HCT116 (cell line): ENCODE measurements around the gene TAS2R46. TPM values are rescaled to one million over a fixed set of nuclear protein-coding genes. Genes with fewer than 3 reads are reported as not detected.

ENCODE experiments used
- ATAC-seq: fragments of 200-7000 bp; cut with Tn5 transposase; 2 replicates; pipeline ENCODE4 v1.9.1; 2020; ENCODE audit warnings: mild to moderate bottlenecking, moderate library complexity
- BruUV-seq: library from RNA; stranded (reverse); fragments of 400-500 nt; replicated peaks from 2 replicates; lab custom pipeline; 2021; lab: Mats Ljungman, UMichigan
- CTCF ChIA-PET: fragments of 300-600 bp; sonication (Branson Sonifier 250); formaldehyde crosslinking; loops from one replicate; lab custom pipeline; 2021; ENCODE audit warnings: antibody characterized with exemption; lab: Charles Lee
- POLR2A ChIA-PET: fragments of 300-600, 350-600 bp; sonication (Branson Sonifier 250); formaldehyde crosslinking; loops from one replicate; lab custom pipeline; 2021; ENCODE audit warnings: antibody characterized with exemption; lab: Charles Lee
- RAD21 ChIA-PET, 2 experiments: fragments of 300-600 bp; sonication (Branson Sonifier 250); formaldehyde crosslinking; loops; one replicate each; lab custom pipeline; 2023; ENCODE audit warnings: low total read pairs in 2 of 2; ENCODE audit not compliant: uncharacterized antibody in 2 of 2, unreplicated experiment in 2 of 2, low non-redundant PET in 1 of 2; lab: Charles Lee
- DNase-seq: peaks from one replicate; pipeline ENCODE4 v3.0.0-alpha.2; 2010; ENCODE audit warnings: low read depth, low spot score
- H2AFZ ChIP-seq: fragments of 200-600 bp; shearing (Covaris generic), sonication (generic); 2 replicates; pipeline ENCODE4 v1.6.1; 2017; ENCODE audit warnings: low read depth, mixed run types, mixed read lengths, antibody characterized with exemption, low read length; ENCODE audit not compliant: poor library complexity, severe bottlenecking
- H3K27ac ChIP-seq: 2 replicates; pipeline ENCODE4 v1.5.1; 2012; ENCODE audit warnings: low read depth, low read length
- H3K27me3 ChIP-seq: fragments of 200-600 bp; sonication (generic); 2 replicates; pipeline ENCODE4 v1.6.1; 2016; ENCODE audit warnings: mixed run types, low read length, mixed read lengths; ENCODE audit not compliant: insufficient read depth
- H3K36me3 ChIP-seq, 2 experiments: fragments of 200-500 bp in 1 of 2; fragments of 200-600 bp in 1 of 2; sonication (Bioruptor generic) in 1 of 2; sonication (generic) in 1 of 2; 2 replicates each; pipeline versions ENCODE4 v1.5.1 to v1.6.1; 2014 to 2016; ENCODE audit warnings: low read length in 2 of 2, inconsistent platforms in 1 of 2, mixed read lengths in 1 of 2, mixed run types in 1 of 2; ENCODE audit not compliant: insufficient read depth in 2 of 2, control insufficient read depth in 1 of 2
- H3K4me1 ChIP-seq, 2 experiments: fragments of 200-600 bp in 1 of 2; sonication (generic) in 1 of 2; 2 replicates each; pipeline versions ENCODE4 v1.5.1 to v1.6.1; 2012 to 2017; ENCODE audit warnings: low read length in 2 of 2, inconsistent platforms in 1 of 2, mild to moderate bottlenecking in 1 of 2, mixed read lengths in 1 of 2, mixed run types in 1 of 2, moderate library complexity in 1 of 2; ENCODE audit not compliant: insufficient read depth in 2 of 2, control insufficient read depth in 1 of 2
- H3K4me2 ChIP-seq: fragments of 200-600 bp; sonication (generic); 2 replicates; pipeline ENCODE4 v1.6.1; 2017; ENCODE audit warnings: mixed run types, low read length, mixed read lengths
- H3K4me3 ChIP-seq, 2 experiments: fragments of 200-600 bp in 1 of 2; sonication (generic) in 1 of 2; replicated peaks in 1 of 2; 2 replicates each; pipeline ENCODE4 v1.5.1; 2011 to 2016; ENCODE audit warnings: low read length in 2 of 2, control low read depth in 1 of 2, low read depth in 1 of 2, mild to moderate bottlenecking in 1 of 2, mixed read lengths in 1 of 2, mixed run types in 1 of 2
- H3K79me2 ChIP-seq: fragments of 200-600 bp; sonication (generic); 2 replicates; pipeline ENCODE4 v1.6.1; 2017; ENCODE audit warnings: mild to moderate bottlenecking, mixed run types, low read length, moderate library complexity, mixed read lengths; ENCODE audit not compliant: insufficient read depth
- H3K9ac ChIP-seq: fragments of 200-600 bp; sonication (generic); 2 replicates; pipeline ENCODE4 v1.6.1; 2016; ENCODE audit warnings: low read length, mixed read lengths
- H3K9me2 ChIP-seq: fragments of 200-600 bp; sonication (generic), shearing (Covaris generic); 2 replicates; pipeline ENCODE4 v1.6.1; 2017; ENCODE audit warnings: mixed run types, mild to moderate bottlenecking, moderate library complexity; ENCODE audit not compliant: insufficient read depth
- H3K9me3 ChIP-seq, 2 experiments: fragments of 200-500 bp in 1 of 2; fragments of 200-600 bp in 1 of 2; sonication (Bioruptor generic) in 1 of 2; sonication (generic) in 1 of 2; 2 replicates each; pipeline ENCODE4 v1.6.1; 2014 to 2017; ENCODE audit warnings: low read length in 2 of 2, mixed read lengths in 2 of 2, inconsistent platforms in 1 of 2, low read depth in 1 of 2, mild to moderate bottlenecking in 1 of 2, mixed run types in 1 of 2, moderate library complexity in 1 of 2; ENCODE audit not compliant: control insufficient read depth in 1 of 2, insufficient read depth in 1 of 2
- H4K20me1 ChIP-seq: fragments of 200-600 bp; sonication (generic), shearing (Covaris generic); 2 replicates; pipeline ENCODE4 v1.6.1; 2017; ENCODE audit warnings: mixed run types, mild to moderate bottlenecking, moderate library complexity; ENCODE audit not compliant: insufficient read depth
- ELF1 ChIP-seq: IDR thresholded peaks from 2 replicates; pipeline ENCODE4 v1.6.1; 2012; ENCODE audit warnings: low read depth, borderline replicate concordance
- JUND ChIP-seq: IDR thresholded peaks from 2 replicates; pipeline ENCODE4 v1.6.1; 2012
- POLR2A ChIP-seq: IDR thresholded peaks from 2 replicates; pipeline ENCODE4 v1.7.0; 2011; ENCODE audit warnings: borderline replicate concordance; ENCODE audit not compliant: insufficient read depth, insufficient read length; ENCODE audit errors: extremely low read depth
- RAD21 ChIP-seq: IDR thresholded peaks from 2 replicates; pipeline ENCODE4 v1.6.1; 2012; ENCODE audit warnings: low read depth, mild to moderate bottlenecking
- TCF7L2 ChIP-seq: IDR thresholded peaks from 2 replicates; pipeline ENCODE4 v1.7.0; 2011; ENCODE audit warnings: borderline replicate concordance, inconsistent platforms; ENCODE audit not compliant: insufficient read depth, insufficient read length; ENCODE audit errors: extremely low read depth
- intact Hi-C: fragments of 100-400 bp; cut with micrococcal nuclease; formaldehyde crosslinking; loops from 2 replicates; pipeline ENCODE4 v1.10.0; 2022
- total RNA-seq: library from RNA; stranded (reverse); gene quantifications from one replicate; pipeline ENCODE4 v1.2.1, GENCODE V29; 2021; ENCODE audit not compliant: unreplicated experiment
- TF ChIP-seq, protein P1 (sequence below): IDR thresholded peaks from 2 replicates; pipeline ENCODE4 v1.6.1; 2011; ENCODE audit warnings: mild to moderate bottlenecking, low read length, moderate library complexity; ENCODE audit not compliant: insufficient replicate concordance; ENCODE audit errors: extremely low read depth
- TF ChIP-seq, protein P2 (sequence below), 3 experiments: fragments of 200-600 bp in 1 of 3; sonication (generic) in 1 of 3; IDR thresholded peaks in 2 of 3; conservative IDR thresholded peaks in 1 of 3; 2 replicates each; pipeline ENCODE4 v1.5.1; 2012 to 2017; ENCODE audit warnings: low read depth in 2 of 3, low read length in 2 of 3, antibody characterized with exemption in 1 of 3, borderline replicate concordance in 1 of 3, control low read depth in 1 of 3, mild to moderate bottlenecking in 1 of 3, mixed read lengths in 1 of 3, mixed run types in 1 of 3, moderate library complexity in 1 of 3; ENCODE audit not compliant: insufficient read depth in 1 of 3

TAS2R46 gene
- total RNA-seq, 1 experiment from 2014 or later, result 0.42 TPM

DNA sequence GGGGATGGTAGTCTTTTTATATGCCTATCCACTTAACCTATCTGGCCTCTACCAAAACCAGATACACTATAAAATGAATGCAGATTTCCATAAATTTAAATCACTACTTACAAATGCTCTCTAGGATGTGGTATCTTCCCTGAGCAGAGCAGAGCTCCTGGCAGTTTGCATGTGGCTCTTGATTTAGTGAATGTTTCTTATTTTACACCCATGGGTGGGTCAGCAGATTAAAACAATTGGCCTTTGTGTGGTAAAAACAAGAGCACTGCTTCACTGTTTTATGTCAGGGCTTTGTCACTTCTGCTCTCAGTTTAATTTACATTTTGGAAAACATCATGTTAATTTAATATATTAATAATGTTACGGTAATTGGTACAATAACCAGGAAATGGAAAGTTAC lies 45.2 kb downstream of the TAS2R46 start:
- no peaks in the 10 kb centered on the region for H3K27me3 ChIP-seq
- no peaks in the 10 kb centered on the region for H3K36me3 ChIP-seq
- no peak overlapping the region for H3K4me2 ChIP-seq
- H4K20me1 ChIP-seq, result no peaks in the 10 kb centered on the region
- intact Hi-C loops, result no loop called here
- no peak for ATAC-seq
- H3K4me3 ChIP-seq, result no peak overlapping the region
- H3K79me2 ChIP-seq, result 0 out of 2 replicates have a peak, but pooled peaks cover 4% of the 10 kb centered on the region
- no TSS peak for BruUV-seq
- H3K9me2 ChIP-seq, result no peaks in the 10 kb centered on the region
- no peak overlapping the region for H3K9ac ChIP-seq
- H2AFZ ChIP-seq, result no peak overlapping the region
- CTCF ChIA-PET, result no interaction called here
- H3K27ac ChIP-seq, result no peak overlapping the region
- RAD21 ChIA-PET, result no interaction called here
- POLR2A ChIA-PET, result no interaction called here
- no peak for DNase-seq
- TF ChIP-seq TCF7L2, result no peak
- TF ChIP-seq, protein P1, sequence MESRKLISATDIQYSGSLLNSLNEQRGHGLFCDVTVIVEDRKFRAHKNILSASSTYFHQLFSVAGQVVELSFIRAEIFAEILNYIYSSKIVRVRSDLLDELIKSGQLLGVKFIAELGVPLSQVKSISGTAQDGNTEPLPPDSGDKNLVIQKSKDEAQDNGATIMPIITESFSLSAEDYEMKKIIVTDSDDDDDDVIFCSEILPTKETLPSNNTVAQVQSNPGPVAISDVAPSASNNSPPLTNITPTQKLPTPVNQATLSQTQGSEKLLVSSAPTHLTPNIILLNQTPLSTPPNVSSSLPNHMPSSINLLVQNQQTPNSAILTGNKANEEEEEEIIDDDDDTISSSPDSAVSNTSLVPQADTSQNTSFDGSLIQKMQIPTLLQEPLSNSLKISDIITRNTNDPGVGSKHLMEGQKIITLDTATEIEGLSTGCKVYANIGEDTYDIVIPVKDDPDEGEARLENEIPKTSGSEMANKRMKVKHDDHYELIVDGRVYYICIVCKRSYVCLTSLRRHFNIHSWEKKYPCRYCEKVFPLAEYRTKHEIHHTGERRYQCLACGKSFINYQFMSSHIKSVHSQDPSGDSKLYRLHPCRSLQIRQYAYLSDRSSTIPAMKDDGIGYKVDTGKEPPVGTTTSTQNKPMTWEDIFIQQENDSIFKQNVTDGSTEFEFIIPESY, result no peak
- TF ChIP-seq JUND, result no peak
- TF ChIP-seq RAD21, result no peak
- no peak for TF ChIP-seq POLR2A
- TF ChIP-seq, protein P2, sequence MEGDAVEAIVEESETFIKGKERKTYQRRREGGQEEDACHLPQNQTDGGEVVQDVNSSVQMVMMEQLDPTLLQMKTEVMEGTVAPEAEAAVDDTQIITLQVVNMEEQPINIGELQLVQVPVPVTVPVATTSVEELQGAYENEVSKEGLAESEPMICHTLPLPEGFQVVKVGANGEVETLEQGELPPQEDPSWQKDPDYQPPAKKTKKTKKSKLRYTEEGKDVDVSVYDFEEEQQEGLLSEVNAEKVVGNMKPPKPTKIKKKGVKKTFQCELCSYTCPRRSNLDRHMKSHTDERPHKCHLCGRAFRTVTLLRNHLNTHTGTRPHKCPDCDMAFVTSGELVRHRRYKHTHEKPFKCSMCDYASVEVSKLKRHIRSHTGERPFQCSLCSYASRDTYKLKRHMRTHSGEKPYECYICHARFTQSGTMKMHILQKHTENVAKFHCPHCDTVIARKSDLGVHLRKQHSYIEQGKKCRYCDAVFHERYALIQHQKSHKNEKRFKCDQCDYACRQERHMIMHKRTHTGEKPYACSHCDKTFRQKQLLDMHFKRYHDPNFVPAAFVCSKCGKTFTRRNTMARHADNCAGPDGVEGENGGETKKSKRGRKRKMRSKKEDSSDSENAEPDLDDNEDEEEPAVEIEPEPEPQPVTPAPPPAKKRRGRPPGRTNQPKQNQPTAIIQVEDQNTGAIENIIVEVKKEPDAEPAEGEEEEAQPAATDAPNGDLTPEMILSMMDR (IDR thresholded peaks at IDR 0.05 in 2 of 3, conservative IDR thresholded peaks at IDR 0.05 in 1 of 3; ENCODE audit: borderline replicate concordance in 1 of 3, insufficient read depth in 1 of 3, low read depth in 2 of 3, low read length in 2 of 3), result no peak
- no peak for TF ChIP-seq ELF1
- no peaks in the 10 kb centered on the region for H3K9me3 ChIP-seq
- H3K4me1 ChIP-seq, result no peaks in the 10 kb centered on the region
